CD14-positive monocyte (primary cell): Measurements from ENCODE around the gene PNMA8A. TPM values are rescaled to one million over a fixed set of nuclear protein-coding genes. Genes with fewer than 3 reads are reported as not detected.
A peak's percentile ranks its signal among the peaks of the same experiment; 100 is the strongest.

Experiments
- DNase-seq, 3 donors: peaks; one replicate each; pipeline ENCODE4 v3.0.0-alpha.2; 2011 to 2022
- H2AFZ ChIP-seq: 2 replicates; pipeline ENCODE4 v1.6.0; 2012; ENCODE audit warnings: mild to moderate bottlenecking, low read depth, low read length, inconsistent platforms; ENCODE audit not compliant: insufficient read depth, poor library complexity, severe bottlenecking
- H3K27ac ChIP-seq, 2 donors: 1 replicate in 1 of 2; 2 replicates in 1 of 2; pipeline ENCODE4 v1.5.1; 2012 to 2013; ENCODE audit warnings: low read length in 2 of 2, control low read depth in 1 of 2, inconsistent platforms in 1 of 2, low read depth in 1 of 2, mild to moderate bottlenecking in 1 of 2
- H3K27me3 ChIP-seq, 2 donors: one replicate each; pipeline versions ENCODE4 v1.6.0 to v1.6.1; 2011 to 2013; ENCODE audit warnings: low read length in 2 of 2; ENCODE audit not compliant: control insufficient read depth in 2 of 2, insufficient read depth in 2 of 2
- H3K36me3 ChIP-seq, 2 donors: replicated peaks in 1 of 2; 1 replicate in 1 of 2; 2 replicates in 1 of 2; pipeline versions ENCODE4 v1.5.1 to v1.6.1; 2012 to 2013; ENCODE audit warnings: low read length in 2 of 2, control low read depth in 1 of 2, inconsistent platforms in 1 of 2, mild to moderate bottlenecking in 1 of 2; ENCODE audit not compliant: insufficient read depth in 2 of 2, control insufficient read depth in 1 of 2
- H3K4me1 ChIP-seq, 2 donors: 1 replicate in 1 of 2; 2 replicates in 1 of 2; pipeline versions ENCODE4 v1.5.1 to v1.6.1; 2012 to 2013; ENCODE audit warnings: low read length in 2 of 2, control low read depth in 1 of 2, inconsistent platforms in 1 of 2, mild to moderate bottlenecking in 1 of 2, moderate library complexity in 1 of 2; ENCODE audit not compliant: insufficient read depth in 2 of 2, control insufficient read depth in 1 of 2
- H3K4me2 ChIP-seq: replicated peaks from 2 replicates; pipeline ENCODE3; 2012; ENCODE audit warnings: low read length, moderate library complexity, mild to moderate bottlenecking; ENCODE audit not compliant: poor library complexity, severe bottlenecking; ENCODE audit errors: extremely low read depth
- H3K4me3 ChIP-seq, 3 experiments: fragments of 200-600 bp in 1 of 3; sonication (generic) in 1 of 3; replicated peaks in 1 of 3; 1 replicate in 2 of 3; 2 replicates in 1 of 3; pipeline ENCODE4 v1.5.1; 2011 to 2013; ENCODE audit warnings: low read length in 3 of 3, mild to moderate bottlenecking in 3 of 3, control low read depth in 2 of 3, low read depth in 2 of 3, inconsistent platforms in 1 of 3, moderate library complexity in 1 of 3
- H3K79me2 ChIP-seq: 2 replicates; pipeline ENCODE4 v1.6.0; 2012; ENCODE audit warnings: mild to moderate bottlenecking, control low read depth, inconsistent platforms, low read length, moderate library complexity; ENCODE audit not compliant: insufficient read depth
- H3K9ac ChIP-seq: 2 replicates; pipeline ENCODE4 v1.6.0; 2017; ENCODE audit warnings: low read length, mild to moderate bottlenecking; ENCODE audit not compliant: insufficient read depth, poor library complexity, severe bottlenecking
- H3K9me3 ChIP-seq, 2 donors: replicated peaks in 1 of 2; 1 replicate in 1 of 2; 2 replicates in 1 of 2; pipeline versions ENCODE4 v1.5.1 to v1.6.1; 2012 to 2013; ENCODE audit warnings: low read length in 2 of 2, control low read depth in 1 of 2; ENCODE audit not compliant: control insufficient read depth in 1 of 2, insufficient read depth in 1 of 2
- H4K20me1 ChIP-seq: 2 replicates; pipeline ENCODE4 v1.6.0; 2012; ENCODE audit warnings: mild to moderate bottlenecking, low read length, control low read depth, moderate library complexity; ENCODE audit not compliant: insufficient read depth
- H3K27ac Mint-ChIP-seq, 7 donors: one replicate each; pipeline ENCODE4 v1.8.0; 2020; ENCODE audit warnings: mild to moderate bottlenecking in 7 of 7, mixed read lengths in 7 of 7, moderate library complexity in 6 of 7, inconsistent platforms in 2 of 7
- H3K27me3 Mint-ChIP-seq, 3 donors: one replicate each; pipeline ENCODE4 v1.8.0; 2021 to 2022; ENCODE audit warnings: low read depth in 3 of 3, mild to moderate bottlenecking in 3 of 3, mixed read lengths in 3 of 3, moderate library complexity in 3 of 3, inconsistent platforms in 1 of 3
- H3K36me3 Mint-ChIP-seq, 2 donors: one replicate each; pipeline ENCODE4 v1.8.0; 2020; ENCODE audit warnings: mixed read lengths in 2 of 2, inconsistent platforms in 1 of 2, mild to moderate bottlenecking in 1 of 2
- H3K4me1 Mint-ChIP-seq: one replicate; pipeline ENCODE4 v1.8.0; 2020; ENCODE audit warnings: mild to moderate bottlenecking, mixed read lengths
- H3K4me3 Mint-ChIP-seq, 2 donors: one replicate each; pipeline ENCODE4 v1.8.0; 2020; ENCODE audit warnings: mild to moderate bottlenecking in 2 of 2, mixed read lengths in 2 of 2, moderate library complexity in 1 of 2
- H3K9me3 Mint-ChIP-seq, 7 donors: one replicate each; pipeline ENCODE4 v1.8.0; 2020 to 2022; ENCODE audit warnings: mixed read lengths in 7 of 7, mild to moderate bottlenecking in 6 of 7, moderate library complexity in 6 of 7, inconsistent platforms in 2 of 7
- WGBS: methylation state at CpG from one replicate; pipeline ENCODE4 v1.1.5; 2013; ENCODE audit warnings: missing lambda C conversion rate; ENCODE audit not compliant: insufficient coverage; 5-methylcytosine and 5-hydroxymethylcytosine counted together
- intact Hi-C, 2 donors: fragments of 100-400 bp; cut with micrococcal nuclease; formaldehyde crosslinking; loops; one replicate each; pipeline versions ENCODE4 v1.15.0 to v1.15.1; 2023
- polyA plus RNA-seq, 3 donors: library from polyadenylated mRNA; depleted of rRNA in 1 of 3; unstranded in 2 of 3; stranded (reverse) in 1 of 3; fragments of 300-500 nt in 2 of 3; fragments of >200 nt in 1 of 3; fragmentation: Illumina TruSeq in 2 of 3; gene quantifications; 1 replicate in 2 of 3; 2 replicates in 1 of 3; pipeline ENCODE4 v1.2.3, GENCODE V29; 2012 to 2021
- TF ChIP-seq, protein P1 (sequence below): fragments of 200-600 bp; IDR thresholded peaks from one replicate; pipeline ENCODE4 v1.8.0; 2022; ENCODE audit warnings: antibody characterized with exemption, mild to moderate bottlenecking

The PNMA8A gene
- polyA plus RNA-seq, 3 donors = not detected

DNA sequence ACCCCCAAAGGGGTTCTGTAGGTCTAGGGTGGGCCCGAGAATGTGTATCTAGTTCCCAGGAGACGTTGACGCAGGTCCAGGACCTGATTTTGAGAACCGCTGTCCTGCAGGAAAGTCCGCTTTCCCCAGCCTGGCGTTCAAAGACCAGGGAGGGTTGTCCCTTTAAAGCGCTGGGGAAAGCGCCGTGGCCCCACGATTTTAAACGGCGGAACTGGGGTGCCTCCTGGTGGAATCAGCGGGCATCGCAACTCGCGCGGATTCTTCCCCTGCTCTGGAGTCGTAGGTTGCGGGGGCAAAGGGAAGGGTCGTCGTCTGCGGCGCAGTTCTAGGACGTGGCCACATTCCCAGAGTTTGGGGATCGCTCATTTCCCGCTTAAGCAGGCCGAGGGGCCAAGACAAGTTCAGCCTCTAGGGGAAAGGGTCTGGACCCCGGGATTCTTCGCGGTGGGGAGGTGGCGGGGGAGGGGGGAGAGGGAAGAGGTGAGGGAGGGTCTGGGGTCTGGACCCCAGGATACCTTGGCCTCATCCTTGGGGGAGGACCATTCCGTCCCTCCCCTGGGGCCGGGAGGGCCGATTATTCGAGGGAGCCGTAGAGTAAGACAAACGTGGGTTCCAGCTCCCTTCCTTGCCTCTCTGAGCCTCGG lies 16.6 kb upstream of the PNMA8A start:
- peak; percentile 43 to 54 (median 44) for DNase-seq
- H3K4me1 Mint-ChIP-seq = peaks cover 36% of the 10 kb centered on the region
- intact Hi-C loops = loop anchor here (2.0 to 5.0 kb wide), 3 partner anchors 91 to 206 kb away; no protein-coding TSS in a partner anchor
- Histone ChIP-seq H3K27ac (no peak overlapping the region), H2AFZ (peak overlapping the region; percentile 42), H3K36me3 (no peaks in the 10 kb centered on the region), H3K27me3 (peaks cover 25 to 59% of the 10 kb centered on the region in 2 donors), H3K79me2 (no peaks in the 10 kb centered on the region), H3K4me2 (no peak overlapping the region), H3K9ac (no peak overlapping the region), H3K4me1 (peaks cover 28 to 45% of the 10 kb centered on the region in 2 donors), H3K4me3 (no peak overlapping the region), H4K20me1 (no peaks in the 10 kb centered on the region), H3K9me3 (peaks cover 0 to 13% of the 10 kb centered on the region in 2 donors)
- peak overlapping the region in 1 of 2 donors; percentile 94 for H3K4me3 Mint-ChIP-seq
- peaks cover 3 to 16% of the 10 kb centered on the region in 2 donors for H3K36me3 Mint-ChIP-seq
- H3K9me3 Mint-ChIP-seq = peaks cover 2 to 31% (median 15%) of the 10 kb centered on the region in 7 donors
- H3K27ac Mint-ChIP-seq = no peak overlapping the region
- TF ChIP-seq, protein P1, sequence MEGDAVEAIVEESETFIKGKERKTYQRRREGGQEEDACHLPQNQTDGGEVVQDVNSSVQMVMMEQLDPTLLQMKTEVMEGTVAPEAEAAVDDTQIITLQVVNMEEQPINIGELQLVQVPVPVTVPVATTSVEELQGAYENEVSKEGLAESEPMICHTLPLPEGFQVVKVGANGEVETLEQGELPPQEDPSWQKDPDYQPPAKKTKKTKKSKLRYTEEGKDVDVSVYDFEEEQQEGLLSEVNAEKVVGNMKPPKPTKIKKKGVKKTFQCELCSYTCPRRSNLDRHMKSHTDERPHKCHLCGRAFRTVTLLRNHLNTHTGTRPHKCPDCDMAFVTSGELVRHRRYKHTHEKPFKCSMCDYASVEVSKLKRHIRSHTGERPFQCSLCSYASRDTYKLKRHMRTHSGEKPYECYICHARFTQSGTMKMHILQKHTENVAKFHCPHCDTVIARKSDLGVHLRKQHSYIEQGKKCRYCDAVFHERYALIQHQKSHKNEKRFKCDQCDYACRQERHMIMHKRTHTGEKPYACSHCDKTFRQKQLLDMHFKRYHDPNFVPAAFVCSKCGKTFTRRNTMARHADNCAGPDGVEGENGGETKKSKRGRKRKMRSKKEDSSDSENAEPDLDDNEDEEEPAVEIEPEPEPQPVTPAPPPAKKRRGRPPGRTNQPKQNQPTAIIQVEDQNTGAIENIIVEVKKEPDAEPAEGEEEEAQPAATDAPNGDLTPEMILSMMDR = peak; percentile 89
- H3K27me3 Mint-ChIP-seq = peaks cover 59 to 81% (median 73%) of the 10 kb centered on the region in 3 donors
- WGBS = 1% methylated on average over 28 of the region's 38 CpGs

DNA sequence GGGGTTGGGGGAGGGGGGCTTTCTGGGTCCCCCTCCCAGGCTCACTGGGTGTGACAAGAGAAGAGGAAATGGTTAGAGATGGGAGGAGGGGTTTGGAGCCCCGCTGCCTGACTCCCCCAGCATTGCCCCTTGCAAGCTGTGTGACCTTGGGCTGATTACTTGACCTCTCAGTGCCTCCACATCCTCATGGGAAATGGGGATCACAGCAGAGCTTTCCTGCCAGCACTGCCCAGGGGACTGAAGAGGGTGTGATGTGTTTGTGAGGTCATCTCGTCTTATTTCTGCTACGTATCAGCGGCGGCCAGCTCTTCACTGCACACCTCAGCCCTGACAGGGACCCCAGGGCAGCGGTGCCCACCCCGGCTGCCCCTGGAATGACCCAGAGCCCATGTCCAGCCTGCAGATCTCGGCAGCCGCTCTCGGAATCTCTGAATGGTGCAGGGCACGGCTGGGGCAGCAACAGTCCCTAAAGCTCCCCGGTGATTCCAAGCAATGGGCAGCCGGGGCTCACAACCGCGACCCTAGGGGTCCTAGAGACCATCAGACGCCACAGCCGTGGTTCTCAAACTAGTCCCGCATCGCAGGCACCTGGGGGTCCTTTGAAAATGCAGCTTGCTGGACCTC lies 15.9 kb upstream of the PNMA8A start:
- H3K9me3 Mint-ChIP-seq = peaks cover 2 to 31% (median 15%) of the 10 kb centered on the region in 7 donors
- no peak overlapping the region for H3K27ac Mint-ChIP-seq
- peaks cover 3 to 16% of the 10 kb centered on the region in 2 donors for H3K36me3 Mint-ChIP-seq
- 20% methylated on average over 19 of the region's 19 CpGs for WGBS
- Histone ChIP-seq H3K27ac (no peak overlapping the region), H3K27me3 (peaks cover 21 to 56% of the 10 kb centered on the region in 2 donors), H3K4me3 (no peak overlapping the region), H4K20me1 (no peaks in the 10 kb centered on the region), H3K79me2 (no peaks in the 10 kb centered on the region), H3K36me3 (no peaks in the 10 kb centered on the region), H3K9ac (no peak overlapping the region), H3K9me3 (peaks cover 0 to 11% of the 10 kb centered on the region in 2 donors), H2AFZ (peak overlapping the region; percentile 42), H3K4me2 (no peak overlapping the region), H3K4me1 (peaks cover 25 to 39% of the 10 kb centered on the region in 2 donors)
- intact Hi-C loops = loop anchor here (5.0 kb wide), 2 partner anchors 90 to 205 kb away; no protein-coding TSS in a partner anchor
- peaks cover 34% of the 10 kb centered on the region for H3K4me1 Mint-ChIP-seq
- TF ChIP-seq, protein P1 = no peak
- peaks cover 57 to 81% (median 67%) of the 10 kb centered on the region in 3 donors for H3K27me3 Mint-ChIP-seq
- no peak for DNase-seq
- peak overlapping the region in 1 of 2 donors; percentile 72 for H3K4me3 Mint-ChIP-seq
